ENCODE results near the gene ASPM. TPM values are rescaled to one million over a fixed set of nuclear protein-coding genes. Genes with fewer than 3 reads are reported as not detected.

ASPM gene
- total and polyA plus RNA-seq, 3 experiments from 2014 or later, result 0.15 to 19.2 (median 18.3) TPM

DNA sequence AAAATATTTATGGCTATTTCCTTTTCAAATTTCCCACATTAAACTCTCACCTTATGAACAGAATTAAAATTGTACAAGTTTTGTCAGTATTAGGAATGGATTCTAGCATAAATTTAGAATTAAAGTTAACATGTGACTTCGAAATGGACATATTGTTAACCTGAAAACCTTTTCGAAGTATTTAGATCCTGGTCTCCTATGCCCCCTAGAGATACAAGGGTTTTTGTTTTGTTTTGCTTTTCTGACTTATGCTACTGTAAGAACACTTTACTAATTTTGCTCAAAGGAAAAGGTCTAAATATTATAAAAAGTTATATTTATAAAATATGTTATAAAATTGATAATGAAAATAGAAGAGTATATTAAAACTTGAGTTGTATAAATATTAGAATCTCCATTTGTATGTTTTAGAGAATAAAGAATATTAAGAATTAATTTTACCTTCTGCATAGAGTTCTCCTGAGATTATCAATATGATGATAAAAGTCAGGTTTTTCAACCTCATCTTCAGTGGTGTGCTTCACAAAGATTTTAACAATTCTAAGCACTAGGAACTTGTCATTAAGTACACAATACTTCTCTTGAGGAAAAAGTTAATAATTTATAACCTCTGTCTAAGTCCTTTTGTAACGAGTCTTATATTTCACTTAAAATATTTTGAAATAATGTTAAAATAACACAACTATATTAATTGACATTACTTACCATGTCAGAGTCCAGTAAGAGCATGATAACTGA, 79.6 kb downstream of the ASPM start, which contains the start of gene F13B:
Gene F13B, minus strand, starts transcription at position 542 of the 738 bp plus-strand sequence. Its CDS starts 37 bp downstream, at position 505.
- no peak for DNase-seq
- CTCF ChIA-PET, result no interaction called here
- no peaks in the 10 kb centered on the region for H3K4me1 ChIP-seq (ENCODE audit: insufficient read depth, low read length)
- no peaks in the 10 kb centered on the region for H3K9me3 ChIP-seq (ENCODE audit: low read length)
- Mint-ChIP-seq H3K27ac (no peak within 1 kb of the TSS), H3K36me3 (peaks cover 0 to 7% (median 0%) of the 10 kb centered on the region in 3 donors), H3K27me3 (peaks cover 0 to 19% of the 10 kb centered on the region in 2 donors), H3K9me3 (peaks cover 0 to 13% (median 6%) of the 10 kb centered on the region in 5 donors), H3K4me1 (no peaks in the 10 kb centered on the region), H3K4me3 (no peak within 1 kb of the TSS)
- H3K27ac ChIP-seq (ENCODE audit: low read depth, low read length), result no peak within 1 kb of the TSS
- no peak within 1 kb of the TSS for H3K4me3 ChIP-seq (ENCODE audit: low read length)
- POLR2A ChIA-PET, result no interaction called here
- no peaks in the 10 kb centered on the region for H3K36me3 ChIP-seq (ENCODE audit: insufficient read depth, low read length)
- no peaks in the 10 kb centered on the region for H3K27me3 ChIP-seq (ENCODE audit: insufficient read depth, low read length, poor library complexity, severe bottlenecking)

DNA sequence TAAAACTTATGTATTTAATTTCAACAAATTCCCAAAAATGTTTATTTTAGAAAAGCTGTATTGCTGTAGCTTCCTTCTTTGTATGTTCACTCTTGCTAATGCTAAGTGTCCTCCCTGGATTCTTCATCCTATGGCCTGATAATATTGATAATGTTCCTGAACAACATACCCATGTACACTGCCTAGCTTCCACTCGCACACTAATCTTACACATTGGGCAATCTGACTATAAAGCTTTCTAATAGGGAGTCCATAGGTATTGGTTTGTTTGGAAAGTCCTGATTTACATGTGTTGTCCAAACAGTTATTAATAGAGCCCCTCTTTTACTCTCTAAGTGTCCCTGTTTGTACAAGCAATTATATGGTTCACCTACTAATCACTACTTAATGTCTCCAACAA, 80.2 kb downstream of the ASPM start:
- peaks cover 0 to 19% of the 10 kb centered on the region in 2 donors for H3K27me3 Mint-ChIP-seq
- no peaks in the 10 kb centered on the region for H3K9me3 ChIP-seq (ENCODE audit: low read length)
- no peaks in the 10 kb centered on the region for H3K4me1 Mint-ChIP-seq
- peaks cover 0 to 7% (median 0%) of the 10 kb centered on the region in 3 donors for H3K36me3 Mint-ChIP-seq
- peaks cover 0 to 13% (median 6%) of the 10 kb centered on the region in 5 donors for H3K9me3 Mint-ChIP-seq
- no peaks in the 10 kb centered on the region for H3K36me3 ChIP-seq (ENCODE audit: insufficient read depth, low read length)
- H3K27ac Mint-ChIP-seq, result no peak overlapping the region
- ChIA-PET CTCF (no interaction called here), POLR2A (no interaction called here)
- no peak overlapping the region for H3K4me3 ChIP-seq (ENCODE audit: low read length)
- no peaks in the 10 kb centered on the region for H3K27me3 ChIP-seq (ENCODE audit: insufficient read depth, low read length, poor library complexity, severe bottlenecking)
- no peaks in the 10 kb centered on the region for H3K4me1 ChIP-seq (ENCODE audit: insufficient read depth, low read length)
- no peak overlapping the region for H3K4me3 Mint-ChIP-seq
- DNase-seq, result no peak
- H3K27ac ChIP-seq (ENCODE audit: low read depth, low read length), result no peak overlapping the region

DNA sequence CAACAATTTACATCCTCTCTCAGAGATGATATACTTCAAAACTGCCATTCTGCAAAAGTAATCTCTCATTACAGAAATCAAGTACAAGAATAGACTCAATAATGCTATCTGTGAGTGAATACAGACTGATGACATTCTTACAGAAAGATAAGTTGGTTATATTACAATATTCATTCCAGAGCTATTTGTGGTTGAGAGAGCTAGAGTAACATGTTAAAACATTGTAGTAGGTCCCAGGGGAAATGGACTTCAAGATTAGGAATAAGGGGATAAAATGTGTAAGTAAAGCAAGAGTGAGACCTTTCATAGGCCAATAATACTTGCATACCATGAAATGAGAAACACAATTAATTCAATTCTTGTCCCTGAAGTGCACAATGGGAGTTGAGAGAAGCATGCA, 80.9 kb downstream of the ASPM start:
- Histone ChIP-seq H3K36me3 (ENCODE audit: insufficient read depth, low read length) (no peaks in the 10 kb centered on the region), H3K27me3 (ENCODE audit: insufficient read depth, low read length, poor library complexity, severe bottlenecking) (no peaks in the 10 kb centered on the region), H3K4me1 (ENCODE audit: insufficient read depth, low read length) (no peaks in the 10 kb centered on the region), H3K9me3 (ENCODE audit: low read length) (no peaks in the 10 kb centered on the region), H3K4me3 (ENCODE audit: low read length) (no peak overlapping the region), H3K27ac (ENCODE audit: low read depth, low read length) (no peak overlapping the region)
- CTCF ChIA-PET, result no interaction called here
- Mint-ChIP-seq H3K4me3 (no peak overlapping the region), H3K9me3 (peaks cover 0 to 13% (median 6%) of the 10 kb centered on the region in 5 donors), H3K4me1 (no peaks in the 10 kb centered on the region), H3K27ac (no peak overlapping the region), H3K36me3 (peaks cover 0 to 7% (median 0%) of the 10 kb centered on the region in 3 donors), H3K27me3 (peaks cover 0 to 19% of the 10 kb centered on the region in 2 donors)
- no peak for DNase-seq
- POLR2A ChIA-PET, result no interaction called here

DNA sequence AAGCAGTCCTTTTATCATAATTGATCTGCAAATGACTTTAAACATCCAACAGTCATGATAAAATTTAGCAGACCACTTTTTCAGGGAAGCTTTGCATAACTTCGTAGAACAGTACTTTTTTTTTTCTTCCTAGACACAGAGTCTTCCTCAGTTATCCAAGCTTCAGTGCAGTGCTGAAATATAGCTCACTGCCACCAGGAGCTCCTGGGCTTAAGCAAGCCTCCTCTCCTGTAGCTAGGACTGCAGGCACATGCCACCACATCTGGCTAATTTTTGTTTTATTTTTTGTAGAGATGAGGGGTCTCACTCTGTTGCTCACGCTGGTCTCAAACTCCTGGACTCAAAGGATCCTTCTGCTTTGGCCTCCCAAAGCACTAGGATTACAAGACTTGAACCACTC, 83.3 kb downstream of the ASPM start:
- Histone ChIP-seq H3K4me3 (ENCODE audit: low read length) (no peak overlapping the region), H3K9me3 (ENCODE audit: low read length) (no peaks in the 10 kb centered on the region), H3K4me1 (ENCODE audit: insufficient read depth, low read length) (no peaks in the 10 kb centered on the region), H3K27ac (ENCODE audit: low read depth, low read length) (no peak overlapping the region), H3K27me3 (ENCODE audit: insufficient read depth, low read length, poor library complexity, severe bottlenecking) (no peaks in the 10 kb centered on the region), H3K36me3 (ENCODE audit: insufficient read depth, low read length) (no peaks in the 10 kb centered on the region)
- Mint-ChIP-seq H3K36me3 (no peaks in the 10 kb centered on the region), H3K27me3 (peaks cover 3 to 12% of the 10 kb centered on the region in 2 donors), H3K9me3 (no peaks in the 10 kb centered on the region), H3K4me1 (no peaks in the 10 kb centered on the region), H3K27ac (no peak overlapping the region), H3K4me3 (no peak overlapping the region)
- POLR2A ChIA-PET, result no interaction called here
- DNase-seq, result no peak
- CTCF ChIA-PET, result no interaction called here

DNA sequence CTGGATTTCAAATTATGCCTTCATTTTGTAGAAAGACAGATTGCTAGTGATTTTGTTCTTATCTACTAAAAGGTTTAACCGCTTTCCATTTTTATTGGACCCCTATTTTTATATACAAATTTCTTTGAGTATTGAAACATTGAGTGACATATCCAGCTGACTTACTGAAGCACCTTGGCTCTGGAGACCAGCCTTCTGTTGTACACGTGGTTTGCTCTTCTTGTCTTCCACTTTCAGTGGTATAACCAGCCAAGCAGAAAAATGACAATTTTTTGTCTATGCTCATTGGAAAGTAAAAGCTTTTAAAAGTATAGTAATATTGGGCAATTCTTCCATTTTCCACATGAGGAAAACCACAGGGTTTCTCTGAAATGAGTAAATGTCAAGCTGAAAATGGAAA, 83.8 kb downstream of the ASPM start:
- no peaks in the 10 kb centered on the region for H3K4me1 ChIP-seq (ENCODE audit: insufficient read depth, low read length)
- no peaks in the 10 kb centered on the region for H3K9me3 Mint-ChIP-seq
- ChIA-PET CTCF (no interaction called here), POLR2A (no interaction called here)
- peaks cover 5 to 12% of the 10 kb centered on the region in 2 donors for H3K27me3 Mint-ChIP-seq
- no peak overlapping the region for H3K4me3 Mint-ChIP-seq
- H3K36me3 Mint-ChIP-seq, result no peaks in the 10 kb centered on the region
- H3K27me3 ChIP-seq (ENCODE audit: insufficient read depth, low read length, poor library complexity, severe bottlenecking), result no peaks in the 10 kb centered on the region
- no peak overlapping the region for H3K4me3 ChIP-seq (ENCODE audit: low read length)
- H3K4me1 Mint-ChIP-seq, result no peaks in the 10 kb centered on the region
- H3K9me3 ChIP-seq (ENCODE audit: low read length), result no peaks in the 10 kb centered on the region
- H3K36me3 ChIP-seq (ENCODE audit: insufficient read depth, low read length), result no peaks in the 10 kb centered on the region
- no peak for DNase-seq
- H3K27ac ChIP-seq (ENCODE audit: low read depth, low read length), result no peak overlapping the region
- no peak overlapping the region for H3K27ac Mint-ChIP-seq

DNA sequence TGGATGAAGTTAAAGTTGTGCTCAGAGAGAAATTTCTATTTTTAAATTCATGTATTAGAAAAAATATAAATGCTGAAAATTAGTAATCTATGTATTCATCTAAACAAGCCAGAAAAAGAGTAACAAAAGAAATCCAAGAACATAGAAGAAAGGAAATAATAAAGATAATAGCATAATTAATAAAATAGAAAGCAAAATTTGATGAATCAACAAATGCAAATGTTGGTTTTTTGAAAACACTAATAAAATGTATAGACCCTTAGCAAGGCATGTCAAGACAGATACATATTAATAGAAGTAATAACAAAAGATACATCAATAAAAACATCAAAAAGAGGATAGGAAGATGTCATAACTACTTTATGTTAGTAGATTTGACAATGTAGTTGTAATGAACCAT, 97.4 kb downstream of the ASPM start:
- no peaks in the 10 kb centered on the region for H3K36me3 ChIP-seq (ENCODE audit: insufficient read depth, low read length)
- H3K27me3 Mint-ChIP-seq, result peaks cover 7 to 16% of the 10 kb centered on the region in 2 donors
- H3K9me3 ChIP-seq (ENCODE audit: low read length), result no peaks in the 10 kb centered on the region
- CTCF ChIA-PET, result no interaction called here
- peaks cover 0 to 7% (median 0%) of the 10 kb centered on the region in 5 donors for H3K9me3 Mint-ChIP-seq
- peaks cover 0 to 1% (median 0%) of the 10 kb centered on the region in 3 donors for H3K36me3 Mint-ChIP-seq
- no peak overlapping the region for H3K4me3 Mint-ChIP-seq
- POLR2A ChIA-PET, result no interaction called here
- no peak for DNase-seq
- H3K27ac ChIP-seq (ENCODE audit: low read depth, low read length), result no peak overlapping the region
- no peaks in the 10 kb centered on the region for H3K4me1 Mint-ChIP-seq
- H3K27ac Mint-ChIP-seq, result no peak overlapping the region
- H3K4me1 ChIP-seq (ENCODE audit: insufficient read depth, low read length), result no peaks in the 10 kb centered on the region
- no peak overlapping the region for H3K4me3 ChIP-seq (ENCODE audit: low read length)
- H3K27me3 ChIP-seq (ENCODE audit: insufficient read depth, low read length, poor library complexity, severe bottlenecking), result no peaks in the 10 kb centered on the region

DNA sequence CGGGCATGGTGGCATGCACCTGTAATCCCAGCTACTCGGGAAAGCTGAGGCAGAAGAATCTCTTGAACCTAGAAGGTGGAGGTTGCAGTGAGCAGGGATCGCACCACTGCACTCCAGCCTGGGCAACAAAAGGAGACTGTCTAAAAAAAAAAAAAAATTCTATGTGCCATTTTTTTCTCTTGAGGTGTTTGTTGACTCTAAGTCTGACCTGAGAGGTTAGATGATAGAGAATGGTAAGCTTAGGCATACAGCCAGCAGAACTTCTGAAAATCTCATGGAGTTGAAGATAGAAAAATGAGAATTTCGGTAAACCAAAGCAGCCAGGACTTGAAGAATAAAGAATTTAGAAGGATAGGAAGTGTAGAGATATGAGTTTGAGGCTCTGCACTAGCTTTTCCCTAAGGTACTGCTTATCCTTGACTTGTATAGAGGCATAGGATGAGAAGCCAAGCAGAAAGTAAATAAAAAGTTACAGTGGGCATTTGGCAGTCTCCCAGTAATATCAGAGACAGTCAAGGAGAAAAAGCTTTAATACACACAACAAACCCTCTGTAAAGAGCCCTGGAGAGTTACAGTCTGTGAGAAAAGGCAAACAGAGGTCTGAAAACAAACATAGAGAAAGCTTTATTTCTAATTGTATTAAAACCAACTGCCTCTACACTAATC, 103.7 kb downstream of the ASPM start:
- ChIA-PET POLR2A (no interaction called here), CTCF (no interaction called here)

DNA sequence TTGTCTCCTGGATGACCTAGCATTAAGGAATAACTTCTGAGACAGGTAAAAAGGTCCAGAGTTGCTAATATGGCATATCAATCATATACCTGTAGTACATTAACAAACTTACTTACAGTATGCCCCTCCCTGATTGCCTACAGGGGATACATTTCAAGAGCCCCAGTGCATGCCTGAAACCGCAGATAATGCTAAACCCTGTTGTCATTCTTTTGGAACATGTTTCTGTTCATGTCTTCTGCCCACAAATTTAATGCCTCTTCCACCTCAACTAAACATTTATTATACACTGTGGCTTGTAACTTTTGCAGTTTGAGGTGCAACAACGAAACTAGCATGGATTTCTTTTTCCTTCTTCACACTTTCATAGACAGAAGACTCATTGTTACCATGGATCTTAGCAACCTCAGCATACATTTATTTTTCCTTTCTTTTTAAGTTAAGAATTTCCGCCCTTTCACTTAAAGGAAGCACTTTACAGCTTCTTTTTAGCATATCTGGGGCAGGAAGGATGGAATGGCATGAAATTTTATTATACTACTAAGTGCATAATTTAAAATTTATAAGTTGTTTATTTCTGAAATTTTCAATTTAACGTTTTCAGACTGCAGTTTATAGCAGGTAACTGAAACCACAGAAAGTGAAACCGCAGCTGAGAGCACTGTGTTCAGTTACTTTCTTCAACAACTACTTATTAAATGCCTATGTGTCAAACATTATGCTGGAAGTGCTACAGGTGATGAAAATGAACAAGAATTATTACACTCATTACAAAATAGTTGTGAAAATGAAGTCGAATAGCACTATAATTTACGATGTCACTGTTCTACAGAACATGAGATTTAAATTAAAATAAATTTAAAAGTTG, 104.7 kb downstream of the ASPM start:
- POLR2A ChIA-PET, result no interaction called here

More for the DNA sequence above, 103.7 kb downstream of the ASPM start:
- Histone ChIP-seq H3K9me3 (ENCODE audit: low read length) (no peaks in the 10 kb centered on the region), H3K27ac (ENCODE audit: low read depth, low read length) (no peak overlapping the region), H3K4me1 (ENCODE audit: insufficient read depth, low read length) (no peaks in the 10 kb centered on the region), H3K36me3 (ENCODE audit: insufficient read depth, low read length) (no peaks in the 10 kb centered on the region), H3K27me3 (ENCODE audit: insufficient read depth, low read length, poor library complexity, severe bottlenecking) (no peaks in the 10 kb centered on the region), H3K4me3 (ENCODE audit: low read length) (no peak overlapping the region)
- H3K9me3 Mint-ChIP-seq, result peaks cover 0 to 5% (median 0%) of the 10 kb centered on the region in 5 donors
- peaks cover 3 to 9% (median 5%) of the 10 kb centered on the region in 3 donors for H3K4me1 Mint-ChIP-seq
- peaks cover 0 to 1% (median 0%) of the 10 kb centered on the region in 3 donors for H3K36me3 Mint-ChIP-seq
- H3K4me3 Mint-ChIP-seq, result no peak overlapping the region
- no peak for DNase-seq
- peaks cover 7 to 22% of the 10 kb centered on the region in 2 donors for H3K27me3 Mint-ChIP-seq
- H3K27ac Mint-ChIP-seq, result no peak overlapping the region

More for the DNA sequence above, 104.7 kb downstream of the ASPM start:
- Histone ChIP-seq H3K9me3 (ENCODE audit: low read length) (no peaks in the 10 kb centered on the region), H3K27me3 (ENCODE audit: insufficient read depth, low read length, poor library complexity, severe bottlenecking) (no peaks in the 10 kb centered on the region), H3K36me3 (ENCODE audit: insufficient read depth, low read length) (no peaks in the 10 kb centered on the region), H3K4me3 (ENCODE audit: low read length) (no peak overlapping the region), H3K4me1 (ENCODE audit: insufficient read depth, low read length) (no peaks in the 10 kb centered on the region), H3K27ac (ENCODE audit: low read depth, low read length) (no peak overlapping the region)
- no peaks in the 10 kb centered on the region for H3K9me3 Mint-ChIP-seq
- H3K4me1 Mint-ChIP-seq, result peaks cover 3 to 9% (median 5%) of the 10 kb centered on the region in 3 donors
- no peak for DNase-seq
- H3K27ac Mint-ChIP-seq, result no peak overlapping the region
- no peaks in the 10 kb centered on the region for H3K36me3 Mint-ChIP-seq
- CTCF ChIA-PET, result no interaction called here
- peak overlapping the region in 2 of 7 donors; percentile 20 to 27 for H3K4me3 Mint-ChIP-seq
- peaks cover 7 to 22% of the 10 kb centered on the region in 2 donors for H3K27me3 Mint-ChIP-seq

All from CD8-positive, alpha-beta memory T cell (primary cell).